ENCODE results near the gene ARNT2. TPM values are rescaled to one million over a fixed set of nuclear protein-coding genes. Genes with fewer than 3 reads are reported as not detected.

The ARNT2 gene
- total RNA-seq, 4 donors from 2014 or later: 1.8 to 5.1 (median 3.6) TPM

GRCh38 chr15:80526556-80527340, 122.6 kb downstream of the ARNT2 start:
- H3K27ac ChIP-seq: no peak overlapping the region
- no peak for DNase-seq (ENCODE audit: low spot score in 2 of 2)
- 68% methylated on average over 3 of the region's 3 CpGs for WGBS

GRCh38 chr15:80527406-80527805, 123.2 kb downstream of the ARNT2 start:
- no peaks in the 10 kb centered on the region for H3K9me3 ChIP-seq
- no peak overlapping the region for H3K4me3 ChIP-seq
- TF ChIP-seq POLR2AphosphoS5 (IDR thresholded peaks at IDR 0.05): no peak
- no peak for TF ChIP-seq CTCF (IDR thresholded peaks at IDR 0.05)
- no peak for TF ChIP-seq POLR2A (IDR thresholded peaks at IDR 0.05)
- no peak for TF ChIP-seq EP300 (IDR thresholded peaks at IDR 0.05)
- H3K27ac ChIP-seq: no peak overlapping the region
- peaks cover 6% of the 10 kb centered on the region for H3K4me1 ChIP-seq
- DNase-seq (ENCODE audit: low spot score in 2 of 2): no peak
- H3K36me3 ChIP-seq: no peaks in the 10 kb centered on the region
- H3K27me3 ChIP-seq: no peaks in the 10 kb centered on the region

More at GRCh38 chr15:80526556-80527340, 122.6 kb downstream of the ARNT2 start:
- Histone ChIP-seq H3K4me1 (peaks cover 6% of the 10 kb centered on the region), H3K9me3 (no peaks in the 10 kb centered on the region), H3K4me3 (no peak overlapping the region), H3K36me3 (no peaks in the 10 kb centered on the region), H3K27me3 (no peaks in the 10 kb centered on the region)
- TF ChIP-seq POLR2AphosphoS5 (IDR thresholded peaks at IDR 0.05) (no peak), EP300 (IDR thresholded peaks at IDR 0.05) (no peak), CTCF (IDR thresholded peaks at IDR 0.05) (no peak), POLR2A (IDR thresholded peaks at IDR 0.05) (no peak)

- no peak overlapping the region for H3K4me3 ChIP-seq
- no peak overlapping the region for H3K27ac ChIP-seq
- H3K9me3 ChIP-seq: no peaks in the 10 kb centered on the region
- no peak for TF ChIP-seq POLR2AphosphoS5 (IDR thresholded peaks at IDR 0.05)
- TF ChIP-seq CTCF (IDR thresholded peaks at IDR 0.05): no peak
- TF ChIP-seq EP300 (IDR thresholded peaks at IDR 0.05): no peak
- no peak for TF ChIP-seq POLR2A (IDR thresholded peaks at IDR 0.05)
- H3K27me3 ChIP-seq: no peaks in the 10 kb centered on the region
- H3K36me3 ChIP-seq: no peaks in the 10 kb centered on the region
- peaks cover 6% of the 10 kb centered on the region for H3K4me1 ChIP-seq
- WGBS: 78% methylated on average over 5 of the region's 5 CpGs
- no peak for DNase-seq (ENCODE audit: low spot score in 2 of 2)
Observed at GRCh38 chr15:80527961-80528360, 123.8 kb downstream of the ARNT2 start.

- H3K27ac ChIP-seq: peak overlapping the region; percentile 34
- WGBS: 60% methylated on average over 5 of the region's 5 CpGs
Observed at GRCh38 chr15:80530737-80531365, 126.7 kb downstream of the ARNT2 start.

More at GRCh38 chr15:80530737-80531365, 126.7 kb downstream of the ARNT2 start:
- Histone ChIP-seq H3K27me3 (no peaks in the 10 kb centered on the region), H3K4me1 (peaks cover 6% of the 10 kb centered on the region), H3K9me3 (no peaks in the 10 kb centered on the region), H3K36me3 (no peaks in the 10 kb centered on the region), H3K4me3 (no peak overlapping the region)
- no peak for TF ChIP-seq POLR2A (IDR thresholded peaks at IDR 0.05)
- TF ChIP-seq POLR2AphosphoS5 (IDR thresholded peaks at IDR 0.05): no peak
- TF ChIP-seq CTCF (IDR thresholded peaks at IDR 0.05): no peak
- no peak for TF ChIP-seq EP300 (IDR thresholded peaks at IDR 0.05)
- DNase-seq (ENCODE audit: low spot score in 2 of 2): no peak
